GM12875 (cell line): Measurements from ENCODE around the gene KCTD14.
"Not testable (repeated sequence)": the region's sequence is repeated elsewhere in the genome, so short reads cannot be mapped to it uniquely, and the experiment has no call there.

Experiments used
- H3K4me3 ChIP-seq: one replicate; pipeline ENCODE4 v1.5.1; 2011; ENCODE audit warnings: low read depth, low read length, control low read depth
- TF ChIP-seq, protein P1 (sequence below): IDR thresholded peaks from 2 replicates; pipeline ENCODE4 v1.5.1; 2011; ENCODE audit warnings: low read depth, mild to moderate bottlenecking, control low read depth, inconsistent platforms, low read length, moderate library complexity, borderline replicate concordance; ENCODE audit not compliant: insufficient read depth

Gene KCTD14

DNA sequence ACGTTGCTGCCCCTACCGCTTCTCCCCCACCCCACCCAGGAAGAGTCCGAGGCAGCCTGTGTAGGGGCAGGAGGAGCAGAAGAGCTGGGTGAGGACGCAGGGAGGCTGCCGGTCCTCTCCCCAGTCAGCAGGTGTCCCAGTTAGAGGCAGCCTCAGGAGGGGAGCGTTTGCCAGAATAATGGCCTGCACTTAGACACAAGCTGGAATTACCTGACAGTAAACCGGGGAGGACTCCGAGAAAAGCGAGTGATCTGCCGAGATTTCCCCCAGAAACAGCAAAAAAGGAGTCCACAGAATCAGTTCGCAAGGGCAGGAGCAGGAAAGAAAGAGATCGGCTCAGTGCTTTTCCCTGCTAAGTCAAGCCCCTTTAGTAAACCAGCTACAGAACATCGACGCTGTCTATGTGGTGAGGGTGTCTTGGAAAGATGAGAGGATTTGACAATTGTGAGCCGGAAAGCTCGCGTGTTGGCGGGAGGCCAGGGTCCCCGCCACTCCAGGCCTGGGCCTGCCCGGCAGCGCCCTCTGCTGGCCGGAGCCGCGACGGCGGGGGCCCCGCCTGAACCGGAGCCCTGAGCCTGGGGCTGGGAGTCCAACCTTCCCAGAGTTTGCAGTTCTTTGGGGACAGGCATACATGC is 22.9 kb upstream of the KCTD14 start:
- peak overlapping the region; percentile 30 for H3K4me3 ChIP-seq
- TF ChIP-seq, protein P1, sequence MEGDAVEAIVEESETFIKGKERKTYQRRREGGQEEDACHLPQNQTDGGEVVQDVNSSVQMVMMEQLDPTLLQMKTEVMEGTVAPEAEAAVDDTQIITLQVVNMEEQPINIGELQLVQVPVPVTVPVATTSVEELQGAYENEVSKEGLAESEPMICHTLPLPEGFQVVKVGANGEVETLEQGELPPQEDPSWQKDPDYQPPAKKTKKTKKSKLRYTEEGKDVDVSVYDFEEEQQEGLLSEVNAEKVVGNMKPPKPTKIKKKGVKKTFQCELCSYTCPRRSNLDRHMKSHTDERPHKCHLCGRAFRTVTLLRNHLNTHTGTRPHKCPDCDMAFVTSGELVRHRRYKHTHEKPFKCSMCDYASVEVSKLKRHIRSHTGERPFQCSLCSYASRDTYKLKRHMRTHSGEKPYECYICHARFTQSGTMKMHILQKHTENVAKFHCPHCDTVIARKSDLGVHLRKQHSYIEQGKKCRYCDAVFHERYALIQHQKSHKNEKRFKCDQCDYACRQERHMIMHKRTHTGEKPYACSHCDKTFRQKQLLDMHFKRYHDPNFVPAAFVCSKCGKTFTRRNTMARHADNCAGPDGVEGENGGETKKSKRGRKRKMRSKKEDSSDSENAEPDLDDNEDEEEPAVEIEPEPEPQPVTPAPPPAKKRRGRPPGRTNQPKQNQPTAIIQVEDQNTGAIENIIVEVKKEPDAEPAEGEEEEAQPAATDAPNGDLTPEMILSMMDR: peak; percentile 100

DNA sequence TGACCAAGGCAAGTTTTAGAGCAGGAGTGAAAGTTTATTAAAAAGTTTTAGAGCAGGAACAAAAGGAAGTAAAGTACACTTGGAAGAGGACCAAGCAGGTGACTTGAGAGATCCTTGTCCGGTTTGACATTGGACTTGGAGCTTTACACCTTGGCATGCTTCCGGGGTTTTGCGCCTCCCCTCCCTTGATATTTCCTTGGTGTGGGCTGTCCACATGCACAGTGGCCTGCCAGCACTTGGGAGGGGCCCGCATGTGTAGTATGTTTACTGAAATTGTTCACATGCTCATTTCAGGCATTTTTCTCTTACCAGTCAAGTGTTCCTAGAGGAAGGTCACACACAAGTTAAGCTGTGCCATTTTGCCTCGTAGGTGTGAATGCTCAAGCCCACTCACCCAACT is 21.6 kb upstream of the KCTD14 start:
- TF ChIP-seq, protein P1: no peak
- no peak overlapping the region for H3K4me3 ChIP-seq

DNA sequence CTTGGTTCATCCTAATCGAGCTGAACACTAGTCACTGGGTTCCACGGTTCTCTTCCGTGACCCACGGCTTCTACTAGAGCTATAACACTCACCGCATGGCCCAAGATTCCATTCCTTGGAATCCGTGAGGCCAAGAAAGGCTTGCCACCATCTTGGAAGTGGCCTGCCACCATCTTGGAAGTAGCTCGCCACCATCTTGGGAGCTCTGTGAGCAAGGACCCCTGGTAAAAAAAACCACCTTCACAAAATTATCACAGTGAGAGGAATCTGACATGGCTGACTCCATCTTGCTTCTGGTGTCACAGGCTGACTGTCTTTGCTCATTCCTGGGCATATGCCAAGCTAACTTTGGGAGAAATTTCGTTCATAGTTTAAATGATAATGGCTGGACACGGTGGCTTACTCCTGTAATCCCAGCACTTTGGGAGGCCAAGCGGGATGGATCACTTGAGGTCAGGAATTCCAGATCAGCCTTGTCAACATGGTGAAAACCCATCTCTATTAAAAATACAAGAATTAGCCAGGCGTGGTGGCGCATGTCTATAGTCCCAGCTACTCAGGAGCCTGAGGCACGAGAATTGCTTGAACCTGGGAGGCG is 18.9 kb upstream of the KCTD14 start:
- H3K4me3 ChIP-seq: no peak overlapping the region
- TF ChIP-seq, protein P1: no peak

DNA sequence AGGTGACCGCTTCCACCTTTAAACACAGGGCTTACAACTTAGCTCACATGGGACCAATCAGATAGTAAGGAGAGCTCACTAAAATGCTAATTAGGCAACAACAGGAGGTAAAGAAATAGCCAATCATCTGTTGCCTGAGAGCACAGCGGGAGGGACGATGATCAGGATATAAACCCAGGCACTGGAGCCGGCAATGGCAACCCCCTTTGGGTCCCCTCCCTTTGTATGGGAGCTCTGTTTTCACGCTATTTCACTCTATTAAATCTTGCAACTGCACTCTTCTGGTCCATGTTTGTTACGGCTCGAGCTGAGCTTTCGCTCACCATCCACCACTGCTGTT is 18.3 kb upstream of the KCTD14 start:
- not testable (repeated sequence) for H3K4me3 ChIP-seq

DNA sequence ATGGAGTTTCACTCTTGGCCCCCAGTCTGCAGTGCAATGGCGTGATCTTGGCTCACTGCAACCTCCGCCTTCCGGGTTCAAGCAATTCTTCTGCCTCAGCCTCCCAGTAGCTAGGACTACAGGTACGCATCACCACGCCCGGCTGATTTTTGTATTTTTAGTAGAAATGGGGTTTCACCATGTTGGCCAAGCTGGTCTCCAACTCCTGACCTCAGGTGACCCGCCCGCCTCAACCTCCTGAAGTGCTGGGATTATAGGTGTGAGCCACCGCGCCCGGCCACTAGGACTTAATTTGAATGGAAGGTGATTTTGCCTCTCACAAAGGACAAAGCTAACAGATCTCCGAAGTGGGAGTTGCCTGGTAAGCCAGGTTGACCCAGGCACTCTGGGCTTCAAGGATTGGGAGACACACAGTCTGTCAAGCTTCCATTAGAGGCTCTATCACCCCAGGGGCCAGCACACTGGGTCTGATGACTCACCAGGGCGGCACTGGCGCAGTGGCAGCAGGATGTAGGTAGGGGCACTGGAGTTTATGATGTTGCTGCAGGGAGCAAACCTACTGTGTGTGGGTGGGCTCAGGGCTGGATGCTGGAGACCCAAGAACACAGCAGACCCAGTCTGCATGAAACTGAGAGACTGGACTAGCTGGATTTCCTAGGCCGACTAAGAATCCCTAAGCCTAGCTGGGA is 17.8 kb upstream of the KCTD14 start:
- TF ChIP-seq, protein P1: no peak
- H3K4me3 ChIP-seq: no peak overlapping the region

DNA sequence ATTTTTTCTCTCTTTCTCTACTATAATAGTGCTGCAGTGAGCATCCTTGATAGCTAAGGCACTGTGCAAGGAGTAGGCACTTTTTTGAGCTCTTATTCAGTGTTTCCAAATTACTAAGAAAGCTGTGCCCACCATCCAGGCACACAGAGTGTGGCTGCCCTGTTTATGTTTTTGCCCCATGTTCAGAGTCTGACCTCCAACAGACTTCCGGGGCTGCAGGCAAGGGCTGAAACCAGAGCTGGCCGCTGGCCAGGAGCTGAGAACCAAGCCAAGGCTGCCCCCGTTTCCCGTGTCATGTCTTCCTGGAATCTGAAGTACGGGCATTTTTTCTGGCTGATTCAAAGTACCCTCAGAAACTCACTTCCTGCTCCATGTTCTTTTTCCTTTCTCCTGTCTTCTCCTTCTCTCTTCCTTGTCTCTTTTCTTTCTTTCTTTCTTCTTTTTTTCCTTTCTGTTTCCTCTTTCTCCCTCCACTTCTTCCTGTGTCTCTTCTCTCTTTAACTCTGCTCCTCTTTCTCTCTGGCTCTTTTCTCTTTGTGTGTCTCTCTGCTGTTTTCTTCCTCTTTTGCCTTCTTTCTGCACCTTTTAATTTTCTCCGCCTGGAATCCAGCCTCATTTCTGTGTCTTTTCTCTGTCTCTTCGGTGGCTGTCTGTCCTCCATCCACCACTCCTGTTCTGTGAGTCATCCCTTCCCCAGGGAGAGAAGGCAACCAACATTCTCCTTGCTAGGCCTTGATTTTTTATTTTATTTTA is 17.0 kb upstream of the KCTD14 start:
- no peak overlapping the region for H3K4me3 ChIP-seq
- TF ChIP-seq, protein P1: no peak

DNA sequence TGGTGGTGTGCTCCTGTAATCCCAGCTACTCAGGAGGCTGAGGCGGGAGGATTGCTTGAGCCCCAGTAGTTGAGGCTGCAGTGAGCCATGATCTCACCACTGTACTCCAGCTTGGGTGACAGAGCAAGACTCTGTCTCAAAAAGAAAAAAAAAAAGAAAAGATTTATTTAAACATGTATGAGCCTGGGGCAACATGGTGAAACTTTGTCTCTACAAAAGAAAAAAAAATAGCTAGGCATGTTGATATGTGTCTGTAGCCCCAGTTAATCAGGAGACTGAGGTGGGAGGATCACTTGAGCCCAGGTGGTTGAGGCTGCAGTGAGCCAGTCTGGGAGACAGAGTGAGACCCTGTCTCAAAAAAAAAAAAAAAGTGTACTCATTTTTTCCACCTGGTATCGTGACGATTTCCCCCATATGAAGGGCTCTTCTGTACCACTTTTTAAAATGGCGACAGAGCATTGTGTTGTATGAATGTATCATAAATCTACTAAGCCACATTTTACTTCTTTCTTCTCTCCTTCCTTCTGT is 16.4 kb upstream of the KCTD14 start:
- TF ChIP-seq, protein P1: no peak
- H3K4me3 ChIP-seq: no peak overlapping the region
